Mesenchymal stem cell (in vitro differentiated cells and primary cell): ENCODE results near the gene DGKD.

Experiments
- DNase-seq: peaks from one replicate; pipeline ENCODE4 v3.0.0-alpha.2; 2013
- H2AFZ ChIP-seq: one replicate; pipeline ENCODE4 v1.6.1; 2013; ENCODE audit warnings: low read depth, mild to moderate bottlenecking, control low read depth, inconsistent platforms, low read length, moderate library complexity
- H2AK5ac ChIP-seq: 2 replicates; pipeline ENCODE4 v1.6.1; 2013; ENCODE audit warnings: low read length, moderate library complexity, mild to moderate bottlenecking, inconsistent platforms; ENCODE audit not compliant: severe bottlenecking
- H2BK120ac ChIP-seq: one replicate; pipeline ENCODE4 v1.6.1; 2013; ENCODE audit warnings: low read depth, mild to moderate bottlenecking, inconsistent platforms, low read length, moderate library complexity
- H2BK12ac ChIP-seq, 2 experiments: one replicate each; pipeline ENCODE4 v1.6.1; 2013; ENCODE audit warnings: inconsistent platforms in 2 of 2, low read length in 2 of 2, mild to moderate bottlenecking in 2 of 2, moderate library complexity in 2 of 2, control low read depth in 1 of 2
- H2BK15ac ChIP-seq: one replicate; pipeline ENCODE4 v1.6.1; 2013; ENCODE audit warnings: mild to moderate bottlenecking, low read depth, inconsistent platforms; ENCODE audit not compliant: poor library complexity, severe bottlenecking
- H2BK5ac ChIP-seq: 2 replicates; pipeline ENCODE4 v1.6.1; 2013; ENCODE audit warnings: low read depth, mild to moderate bottlenecking, low read length, control low read depth, inconsistent platforms; ENCODE audit not compliant: poor library complexity, severe bottlenecking
- H3K14ac ChIP-seq, 2 experiments: one replicate each; pipeline ENCODE4 v1.6.1; 2013; ENCODE audit warnings: inconsistent platforms in 2 of 2, low read length in 2 of 2, control low read depth in 1 of 2, mild to moderate bottlenecking in 1 of 2, moderate library complexity in 1 of 2
- H3K18ac ChIP-seq, 2 experiments: one replicate each; pipeline ENCODE4 v1.6.1; 2013; ENCODE audit warnings: inconsistent platforms in 2 of 2, low read length in 2 of 2, control low read depth in 1 of 2, low read depth in 1 of 2, mild to moderate bottlenecking in 1 of 2
- H3K23ac ChIP-seq, 2 experiments: one replicate each; pipeline ENCODE4 v1.6.1; 2013; ENCODE audit warnings: inconsistent platforms in 2 of 2, low read length in 2 of 2, mild to moderate bottlenecking in 2 of 2, moderate library complexity in 2 of 2, control low read depth in 1 of 2
- H3K27ac ChIP-seq: 2 replicates; pipeline ENCODE4 v1.5.1; 2013; ENCODE audit warnings: mild to moderate bottlenecking, moderate library complexity, low read length, control low read depth, inconsistent platforms; ENCODE audit not compliant: poor library complexity, severe bottlenecking
- H3K27me3 ChIP-seq, 2 experiments: 2 replicates each; pipeline versions ENCODE4 v1.6.1 to v1.7.0; 2013; ENCODE audit warnings: low read length in 2 of 2, mild to moderate bottlenecking in 2 of 2, moderate library complexity in 2 of 2, control low read depth in 1 of 2, inconsistent platforms in 1 of 2; ENCODE audit not compliant: control insufficient read depth in 1 of 2, insufficient read depth in 1 of 2
- H3K36me3 ChIP-seq, 2 experiments: 2 replicates each; pipeline versions ENCODE4 v1.6.1 to v1.7.0; 2013; ENCODE audit warnings: low read length in 2 of 2, control low read depth in 1 of 2, inconsistent platforms in 1 of 2, low read depth in 1 of 2, mild to moderate bottlenecking in 1 of 2; ENCODE audit not compliant: insufficient read depth in 2 of 2, control insufficient read depth in 1 of 2
- H3K4ac ChIP-seq, 2 experiments: one replicate each; pipeline ENCODE4 v1.6.1; 2013; ENCODE audit warnings: inconsistent platforms in 2 of 2, low read length in 2 of 2, mild to moderate bottlenecking in 2 of 2, moderate library complexity in 2 of 2, control low read depth in 1 of 2, low read depth in 1 of 2
- H3K4me1 ChIP-seq: 2 replicates; pipeline ENCODE4 v1.6.1; 2013; ENCODE audit warnings: low read depth, low read length, control low read depth; ENCODE audit not compliant: control insufficient read depth, insufficient read depth
- H3K4me2 ChIP-seq: 2 replicates; pipeline ENCODE4 v1.6.1; 2013; ENCODE audit warnings: low read length, mild to moderate bottlenecking, inconsistent platforms; ENCODE audit not compliant: poor library complexity, severe bottlenecking
- H3K4me3 ChIP-seq, 2 experiments: 2 replicates each; pipeline versions ENCODE4 v1.5.1 to v1.7.0; 2013; ENCODE audit warnings: low read length in 2 of 2, mild to moderate bottlenecking in 2 of 2, control low read depth in 1 of 2, low read depth in 1 of 2; ENCODE audit not compliant: insufficient read depth in 1 of 2
- H3K79me1 ChIP-seq: replicated peaks from 2 replicates; pipeline ENCODE4 v1.6.1; 2013; ENCODE audit warnings: mild to moderate bottlenecking, control low read depth, low read length, inconsistent platforms; ENCODE audit not compliant: poor library complexity, severe bottlenecking
- H3K9ac ChIP-seq: 2 replicates; pipeline ENCODE4 v1.7.0; 2013; ENCODE audit warnings: mild to moderate bottlenecking, low read length, moderate library complexity
- H3K9me3 ChIP-seq: 2 replicates; pipeline ENCODE4 v1.7.0; 2013; ENCODE audit warnings: mild to moderate bottlenecking, low read length; ENCODE audit not compliant: control insufficient read depth
- H4K8ac ChIP-seq: one replicate; pipeline ENCODE4 v1.6.1; 2013; ENCODE audit warnings: inconsistent platforms, mild to moderate bottlenecking, low read length, moderate library complexity
- H4K91ac ChIP-seq: one replicate; pipeline ENCODE4 v1.6.1; 2013; ENCODE audit warnings: mild to moderate bottlenecking, low read length, inconsistent platforms
- WGBS: methylation state at CpG from one replicate; pipeline ENCODE4 v1.1.7; 2013; ENCODE audit warnings: mixed read lengths; 5-methylcytosine and 5-hydroxymethylcytosine counted together

The DGKD gene

GRCh38 chr2:233419602-233420391 is 65.5 kb downstream of the DGKD start:
- H4K91ac ChIP-seq = peak overlapping the region; percentile 73
- H3K18ac ChIP-seq = peak overlapping the region; percentile 52 to 84
- no peaks in the 10 kb centered on the region for H3K27me3 ChIP-seq
- peaks cover 0 to 11% of the 10 kb centered on the region in 2 experiments for H3K36me3 ChIP-seq
- H3K9me3 ChIP-seq = no peaks in the 10 kb centered on the region
- H2AFZ ChIP-seq = no peak overlapping the region
- H3K4ac ChIP-seq = peak overlapping the region; percentile 78 to 84
- no peak overlapping the region for H3K23ac ChIP-seq
- DNase-seq = no peak
- H2AK5ac ChIP-seq = no peak overlapping the region
- no peak overlapping the region for H3K9ac ChIP-seq
- peaks cover 52% of the 10 kb centered on the region for H3K79me1 ChIP-seq
- H4K8ac ChIP-seq = peak overlapping the region; percentile 67
- H3K4me3 ChIP-seq = no peak overlapping the region
- 78% methylated on average over 5 of the region's 10 CpGs for WGBS
- peak overlapping the region; percentile 77 for H2BK120ac ChIP-seq
- H2BK5ac ChIP-seq = no peak overlapping the region
- H3K27ac ChIP-seq = no peak overlapping the region
- peak overlapping the region; percentile 45 for H2BK15ac ChIP-seq
- no peak overlapping the region for H3K4me2 ChIP-seq
- H2BK12ac ChIP-seq = peak overlapping the region; percentile 72 to 74
- H3K4me1 ChIP-seq = peaks cover 16% of the 10 kb centered on the region
- H3K14ac ChIP-seq = no peak overlapping the region

- DNase-seq = no peak
- Histone ChIP-seq H3K4me2 (no peak overlapping the region), H2AK5ac (no peak overlapping the region), H3K27ac (no peak overlapping the region), H3K23ac (no peak overlapping the region), H3K27me3 (no peaks in the 10 kb centered on the region), H2BK120ac (peak overlapping the region; percentile 0), H2BK5ac (no peak overlapping the region), H3K4ac (peak overlapping the region in 1 of 2 experiments; percentile 9), H4K91ac (peak overlapping the region; percentile 59), H4K8ac (peak overlapping the region; percentile 22), H2BK15ac (peak overlapping the region; percentile 8), H2BK12ac (peak overlapping the region; percentile 23 to 76), H3K9me3 (peaks cover 5% of the 10 kb centered on the region), H2AFZ (no peak overlapping the region), H3K79me1 (peaks cover 53% of the 10 kb centered on the region), H3K9ac (no peak overlapping the region), H3K36me3 (peaks cover 0 to 11% of the 10 kb centered on the region in 2 experiments), H3K18ac (peak overlapping the region in 1 of 2 experiments; percentile 54), H3K14ac (no peak overlapping the region), H3K4me3 (no peak overlapping the region), H3K4me1 (peaks cover 11% of the 10 kb centered on the region)
- 95% methylated on average over 14 of the region's 14 CpGs for WGBS
These were observed 67.0 kb downstream of the DGKD start for GRCh38 chr2:233421091-233421816.

GRCh38 chr2:233422050-233422639 is 67.9 kb downstream of the DGKD start:
- Histone ChIP-seq H2BK120ac (no peak overlapping the region), H3K23ac (no peak overlapping the region), H3K4me2 (no peak overlapping the region), H3K27ac (no peak overlapping the region), H2AFZ (no peak overlapping the region), H3K4me1 (peaks cover 8% of the 10 kb centered on the region), H4K91ac (peak overlapping the region; percentile 45), H3K9ac (no peak overlapping the region), H3K4me3 (no peak overlapping the region), H2BK15ac (no peak overlapping the region), H4K8ac (peak overlapping the region; percentile 36), H3K79me1 (peaks cover 56% of the 10 kb centered on the region), H2BK5ac (no peak overlapping the region), H3K9me3 (peaks cover 13% of the 10 kb centered on the region), H2AK5ac (no peak overlapping the region), H3K36me3 (peaks cover 0 to 11% of the 10 kb centered on the region in 2 experiments), H3K18ac (peak overlapping the region in 1 of 2 experiments; percentile 37), H2BK12ac (peak overlapping the region in 1 of 2 experiments; percentile 32), H3K4ac (peak overlapping the region in 1 of 2 experiments; percentile 37), H3K14ac (no peak overlapping the region), H3K27me3 (no peaks in the 10 kb centered on the region)
- no peak for DNase-seq
- WGBS = 86% methylated on average over 11 of the region's 13 CpGs
